GM04504 (cell line): ENCODE data around the gene PTTG2.

Experiments
- DNase-seq: peaks from one replicate; pipeline ENCODE4 v3.0.0-alpha.2; 2012; ENCODE audit warnings: low read depth

The PTTG2 gene

DNA sequence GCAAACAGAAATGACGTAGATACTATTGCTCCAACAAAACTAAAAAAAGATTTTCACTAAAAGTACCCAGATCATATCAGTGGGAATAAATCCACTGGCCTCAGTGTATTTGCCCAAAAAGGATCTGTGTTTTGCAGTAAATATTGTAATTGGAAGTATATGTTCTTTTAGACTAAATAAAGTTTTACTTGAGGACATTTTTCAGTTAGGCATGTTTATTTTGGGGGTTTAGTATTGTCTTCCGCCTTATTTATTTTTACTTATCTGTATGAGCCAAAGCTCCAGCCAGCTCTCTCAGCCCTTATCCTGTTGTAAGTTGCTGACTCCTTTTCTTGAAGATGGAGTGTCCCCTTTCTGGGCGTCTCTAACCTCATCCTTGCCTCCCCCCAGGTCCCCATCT is 49.8 kb downstream of the PTTG2 start:
- DNase-seq: no peak
